IgD-negative memory B cell (primary cell): ENCODE measurements around the gene CYP2E1. TPM values are rescaled to one million over a fixed set of nuclear protein-coding genes. Genes with fewer than 3 reads are reported as not detected.
"Not testable (repeated sequence)": the region's sequence is repeated elsewhere in the genome, so short reads cannot be mapped to it uniquely, and the experiment has no call there.

Experiments used
- H3K27ac Mint-ChIP-seq, 3 donors: one replicate each; pipeline ENCODE4 v1.8.0; 2020 to 2022; ENCODE audit warnings: mild to moderate bottlenecking in 3 of 3, mixed read lengths in 3 of 3, moderate library complexity in 1 of 3
- H3K27me3 Mint-ChIP-seq: one replicate; pipeline ENCODE4 v1.8.0; 2021; ENCODE audit warnings: mixed read lengths
- H3K36me3 Mint-ChIP-seq: one replicate; pipeline ENCODE4 v1.8.0; 2020; ENCODE audit warnings: mild to moderate bottlenecking, mixed read lengths
- H3K4me1 Mint-ChIP-seq, 3 donors: one replicate each; pipeline ENCODE4 v1.8.0; 2020 to 2022; ENCODE audit warnings: mixed read lengths in 3 of 3, mild to moderate bottlenecking in 1 of 3
- H3K4me3 Mint-ChIP-seq, 4 donors: one replicate each; pipeline ENCODE4 v1.8.0; 2020 to 2022; ENCODE audit warnings: mild to moderate bottlenecking in 4 of 4, mixed read lengths in 4 of 4, moderate library complexity in 3 of 4
- H3K9me3 Mint-ChIP-seq, 3 donors: one replicate each; pipeline ENCODE4 v1.8.0; 2020 to 2021; ENCODE audit warnings: mixed read lengths in 3 of 3, mild to moderate bottlenecking in 1 of 3
- polyA plus RNA-seq: library from polyadenylated mRNA; unstranded; fragments of 300-500 nt; fragmentation: Illumina TruSeq; gene quantifications from one replicate; pipeline ENCODE4 v1.2.3, GENCODE V29; 2021

The CYP2E1 gene
- polyA plus RNA-seq, 1 donor from 2014 or later: not detected

DNA sequence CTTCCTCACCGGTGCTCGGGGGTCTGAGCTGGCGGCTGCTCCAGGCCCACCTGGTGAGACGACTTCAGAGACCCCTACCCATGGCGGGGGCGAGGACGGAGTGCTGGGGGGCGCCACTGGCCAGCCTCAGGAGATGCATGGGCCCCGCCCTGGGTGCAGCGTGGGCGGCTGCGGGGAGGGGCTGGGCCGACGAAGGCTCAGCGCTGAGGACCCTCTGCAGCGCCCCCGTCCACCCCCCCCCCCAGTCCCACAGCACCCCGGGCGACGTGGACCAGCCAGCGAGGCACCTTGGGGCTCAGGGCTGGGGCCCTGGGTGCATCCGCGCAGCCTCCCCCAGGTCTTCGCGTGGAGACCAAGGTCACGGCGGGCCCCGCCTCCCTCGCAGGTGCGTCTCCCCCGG lies 49.9 kb downstream of the CYP2E1 start:
- H3K4me1 Mint-ChIP-seq, H3K4me3 Mint-ChIP-seq: not testable (repeated sequence)
- peaks cover 7 to 12% (median 7%) of the 10 kb centered on the region in 3 donors for H3K9me3 Mint-ChIP-seq

More for the DNA sequence above, 49.9 kb downstream of the CYP2E1 start:
- H3K36me3 Mint-ChIP-seq, H3K27ac Mint-ChIP-seq, H3K27me3 Mint-ChIP-seq: not testable (repeated sequence)

Other genes starting within 250 kb of the CYP2E1 start
- 32.1 TPM for gene TUBGCP2, start 218.5 kb upstream of the CYP2E1 start, polyA plus RNA-seq
- gene ZNF511, start 218.4 kb upstream of the CYP2E1 start, polyA plus RNA-seq: 107 TPM
- not detected for gene CALY, start 190.5 kb upstream of the CYP2E1 start, polyA plus RNA-seq
- gene PRAP1, start 180.0 kb upstream of the CYP2E1 start, polyA plus RNA-seq: not detected
- gene FUOM, start 169.3 kb upstream of the CYP2E1 start, polyA plus RNA-seq: 37.1 TPM
- gene ECHS1, start 154.0 kb upstream of the CYP2E1 start, polyA plus RNA-seq: 117 TPM
- gene PAOX, start 148.1 kb upstream of the CYP2E1 start, polyA plus RNA-seq: 55.4 TPM
- 51.8 TPM for gene MTG1, start 133.2 kb upstream of the CYP2E1 start, polyA plus RNA-seq
- gene SPRN, start 102.7 kb upstream of the CYP2E1 start, polyA plus RNA-seq: 0.40 TPM
- gene SCART1, start 73.4 kb upstream of the CYP2E1 start, polyA plus RNA-seq: not detected
- not detected for gene SYCE1, start 38.2 kb downstream of the CYP2E1 start, polyA plus RNA-seq
- gene FRG2B, start 99.4 kb downstream of the CYP2E1 start, polyA plus RNA-seq: not detected